Measurements from ENCODE around the gene SKI. TPM values are rescaled to one million over a fixed set of nuclear protein-coding genes. Genes with fewer than 3 reads are reported as not detected.

Gene SKI
- total and polyA plus RNA-seq, 2 of the 4 experiments (the other 2 are of a cell fraction) = 2.3 to 20.1 TPM

DNA sequence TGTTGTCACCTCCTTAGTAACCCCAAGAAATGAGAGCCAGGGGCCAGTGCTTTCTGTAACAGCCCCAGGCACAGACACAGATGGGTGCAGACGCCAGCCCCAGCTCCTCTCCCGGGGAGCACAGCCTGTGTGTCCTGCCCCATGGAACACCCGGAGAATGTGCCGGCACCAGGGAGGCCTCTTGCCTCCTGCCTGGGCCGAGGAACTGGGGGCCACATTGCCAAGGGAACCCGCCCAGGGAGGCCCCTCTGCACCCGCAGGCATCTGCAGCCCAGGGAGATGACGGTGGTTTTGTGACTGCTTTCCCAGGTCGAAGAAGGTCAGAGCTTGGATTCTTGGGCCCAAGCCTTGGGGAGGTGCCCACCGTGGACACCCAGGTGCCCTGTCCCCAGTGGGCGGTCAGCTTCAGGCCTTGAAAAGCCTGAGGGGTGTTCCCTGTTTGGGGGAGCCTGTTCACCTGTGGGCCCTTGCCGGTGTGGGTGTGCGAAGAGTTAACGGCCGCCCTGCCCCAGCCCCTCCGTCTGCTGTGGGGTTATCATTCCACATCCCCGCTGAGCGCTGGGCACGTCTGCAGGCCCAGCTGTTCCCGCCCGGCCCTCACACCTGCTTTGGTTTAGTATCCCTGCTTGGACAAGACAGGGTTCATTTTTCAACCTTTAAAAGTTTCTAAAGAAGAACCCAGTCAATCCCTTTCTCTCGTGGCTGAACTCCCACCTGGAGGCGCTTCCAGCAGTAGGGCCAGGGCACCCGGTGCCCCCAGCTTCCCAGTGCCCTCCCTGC lies 100.7 kb downstream of the SKI start:
- Histone ChIP-seq H3K36me3 (ENCODE audit: control insufficient read depth, insufficient read depth, low read length) (no peaks in the 10 kb centered on the region), H3K9me3 (ENCODE audit: control insufficient read depth, insufficient read depth, low read length) (peaks cover 9% of the 10 kb centered on the region), H3K79me1 (ENCODE audit: low read depth in 1 of 2, low read length in 2 of 2) (no peaks in the 10 kb centered on the region; a peak in 1 of 4 replicates), H4K91ac (ENCODE audit: insufficient read depth, low read depth, low read length) (no peak overlapping the region), H4K5ac (ENCODE audit: low read depth, low read length) (no peak overlapping the region), H4K20me1 (ENCODE audit: insufficient read depth, low read length) (no peaks in the 10 kb centered on the region), H2BK15ac (ENCODE audit: low read depth, low read length) (no peak overlapping the region), H2AFZ (replicated peaks; ENCODE audit: low read length, poor library complexity) (no peak overlapping the region), H3K4me1 (ENCODE audit: control insufficient read depth, insufficient read depth, low read length) (peaks cover 11% of the 10 kb centered on the region), H3K4me2 (ENCODE audit: low read depth, low read length) (no peak overlapping the region), H3K14ac (replicated peaks; ENCODE audit: low read depth, low read length) (no peak overlapping the region), H4K8ac (ENCODE audit: low read depth in 2 of 2, low read length in 2 of 2) (no peak overlapping the region), H2BK120ac (ENCODE audit: low read depth, low read length) (no peak overlapping the region), H3K56ac (ENCODE audit: extremely low read depth, insufficient read depth, low read length) (no peak overlapping the region), H3K27me3 (ENCODE audit: control insufficient read depth, insufficient read depth, low read length) (peaks cover 6% of the 10 kb centered on the region; the same call in 1 of the 2 replicates), H3K9ac (ENCODE audit: low read depth, low read length) (no peak overlapping the region), H2AK9ac (replicated peaks; ENCODE audit: low read depth, low read length, poor library complexity) (no peak overlapping the region), H3K18ac (ENCODE audit: low read depth, low read length) (no peak overlapping the region), H3K27ac (ENCODE audit: insufficient read depth, low read length) (no peak overlapping the region), H3K4ac (ENCODE audit: low read depth, low read length) (no peak overlapping the region), H2BK20ac (ENCODE audit: low read depth, low read length) (no peak overlapping the region), H3K23ac (ENCODE audit: low read depth, low read length) (no peak overlapping the region), H3K9me1 (ENCODE audit: insufficient read depth, low read length) (peaks cover 5% of the 10 kb centered on the region; the same call in 1 of the 2 replicates), H2BK5ac (ENCODE audit: low read depth, low read length, poor library complexity, severe bottlenecking) (no peak overlapping the region), H3K4me3 (ENCODE audit: insufficient read depth, low read depth, low read length) (no peak overlapping the region), H2AK5ac (ENCODE audit: low read depth, low read length) (no peak overlapping the region)
- dilution Hi-C loops (cut with HindIII; ENCODE audit: low sequenced_read_pairs, unreplicated experiment) = no loop called here
- WGBS, 2 experiments (ENCODE audit: extremely low coverage in 2 of 2, insufficient read length in 1 of 2) = 91% methylated on average over 14 of the region's 24 CpGs; no CpG with 5 or more reads in 1 of the 2 experiments
- DNase-seq (no peak), ATAC-seq (ENCODE audit: low read depth) (no peak)
- ChIA-PET CTCF (no interaction called here), POLR2A (ENCODE audit: unreplicated experiment) (no interaction called here)
- intact Hi-C loops (cut with micrococcal nuclease) = no loop called here
- in situ Hi-C loops (cut with MboI; ENCODE audit: low sequenced_read_pairs) = no loop called here
- TF ChIP-seq, protein P1, sequence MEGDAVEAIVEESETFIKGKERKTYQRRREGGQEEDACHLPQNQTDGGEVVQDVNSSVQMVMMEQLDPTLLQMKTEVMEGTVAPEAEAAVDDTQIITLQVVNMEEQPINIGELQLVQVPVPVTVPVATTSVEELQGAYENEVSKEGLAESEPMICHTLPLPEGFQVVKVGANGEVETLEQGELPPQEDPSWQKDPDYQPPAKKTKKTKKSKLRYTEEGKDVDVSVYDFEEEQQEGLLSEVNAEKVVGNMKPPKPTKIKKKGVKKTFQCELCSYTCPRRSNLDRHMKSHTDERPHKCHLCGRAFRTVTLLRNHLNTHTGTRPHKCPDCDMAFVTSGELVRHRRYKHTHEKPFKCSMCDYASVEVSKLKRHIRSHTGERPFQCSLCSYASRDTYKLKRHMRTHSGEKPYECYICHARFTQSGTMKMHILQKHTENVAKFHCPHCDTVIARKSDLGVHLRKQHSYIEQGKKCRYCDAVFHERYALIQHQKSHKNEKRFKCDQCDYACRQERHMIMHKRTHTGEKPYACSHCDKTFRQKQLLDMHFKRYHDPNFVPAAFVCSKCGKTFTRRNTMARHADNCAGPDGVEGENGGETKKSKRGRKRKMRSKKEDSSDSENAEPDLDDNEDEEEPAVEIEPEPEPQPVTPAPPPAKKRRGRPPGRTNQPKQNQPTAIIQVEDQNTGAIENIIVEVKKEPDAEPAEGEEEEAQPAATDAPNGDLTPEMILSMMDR (conservative IDR thresholded peaks at IDR 0.05; ENCODE audit: low read depth, low read length) = no peak
- TF ChIP-seq BHLHE40 (IDR thresholded peaks at IDR 0.05; ENCODE audit: low read depth, low read length) (no peak), FOS (IDR thresholded peaks at IDR 0.05; ENCODE audit: low read depth, low read length) (no peak), RFX5 (IDR thresholded peaks at IDR 0.05; ENCODE audit: low read depth, low read length) (no peak), RCOR1 (IDR thresholded peaks at IDR 0.05; ENCODE audit: insufficient replicate concordance, low read length) (no peak), CHD1 (IDR thresholded peaks at IDR 0.05; ENCODE audit: low read depth, low read length) (no peak)
- TF ChIP-seq, protein P2, sequence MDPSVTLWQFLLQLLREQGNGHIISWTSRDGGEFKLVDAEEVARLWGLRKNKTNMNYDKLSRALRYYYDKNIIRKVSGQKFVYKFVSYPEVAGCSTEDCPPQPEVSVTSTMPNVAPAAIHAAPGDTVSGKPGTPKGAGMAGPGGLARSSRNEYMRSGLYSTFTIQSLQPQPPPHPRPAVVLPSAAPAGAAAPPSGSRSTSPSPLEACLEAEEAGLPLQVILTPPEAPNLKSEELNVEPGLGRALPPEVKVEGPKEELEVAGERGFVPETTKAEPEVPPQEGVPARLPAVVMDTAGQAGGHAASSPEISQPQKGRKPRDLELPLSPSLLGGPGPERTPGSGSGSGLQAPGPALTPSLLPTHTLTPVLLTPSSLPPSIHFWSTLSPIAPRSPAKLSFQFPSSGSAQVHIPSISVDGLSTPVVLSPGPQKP (IDR thresholded peaks at IDR 0.05; ENCODE audit: borderline replicate concordance, low read depth, low read length) = no peak
- TF ChIP-seq, protein P3, sequence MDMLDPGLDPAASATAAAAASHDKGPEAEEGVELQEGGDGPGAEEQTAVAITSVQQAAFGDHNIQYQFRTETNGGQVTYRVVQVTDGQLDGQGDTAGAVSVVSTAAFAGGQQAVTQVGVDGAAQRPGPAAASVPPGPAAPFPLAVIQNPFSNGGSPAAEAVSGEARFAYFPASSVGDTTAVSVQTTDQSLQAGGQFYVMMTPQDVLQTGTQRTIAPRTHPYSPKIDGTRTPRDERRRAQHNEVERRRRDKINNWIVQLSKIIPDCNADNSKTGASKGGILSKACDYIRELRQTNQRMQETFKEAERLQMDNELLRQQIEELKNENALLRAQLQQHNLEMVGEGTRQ (IDR thresholded peaks at IDR 0.05; ENCODE audit: low read depth, low read length) = no peak
- no TSS peak for BruUV-seq (replicated peaks)
